ENCODE data around the gene ADAM10.
"Not testable (repeated sequence)": the region's sequence is repeated elsewhere in the genome, so short reads cannot be mapped to it uniquely, and the experiment has no call there.

Gene ADAM10

DNA sequence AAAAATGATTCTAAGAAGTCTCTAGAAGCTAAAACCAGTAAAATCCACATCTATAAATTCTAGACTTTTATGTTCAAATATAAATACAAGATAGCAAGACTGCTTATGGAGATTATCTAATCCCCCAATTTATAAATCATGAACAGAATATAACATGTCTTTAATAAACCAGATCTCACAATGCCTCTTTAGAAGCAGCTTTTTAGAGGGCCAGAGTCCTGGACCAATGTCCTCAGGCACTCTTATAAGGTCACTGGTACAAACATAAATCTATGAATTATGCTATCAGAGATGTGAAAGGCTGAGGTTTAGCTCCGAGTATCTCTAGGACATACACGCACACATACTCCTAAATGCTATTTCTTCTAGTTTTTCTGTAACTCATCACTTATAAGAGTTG, 78.3 kb downstream of the ADAM10 start:
- DNase-seq (ENCODE audit: low spot score) = no peak

DNA sequence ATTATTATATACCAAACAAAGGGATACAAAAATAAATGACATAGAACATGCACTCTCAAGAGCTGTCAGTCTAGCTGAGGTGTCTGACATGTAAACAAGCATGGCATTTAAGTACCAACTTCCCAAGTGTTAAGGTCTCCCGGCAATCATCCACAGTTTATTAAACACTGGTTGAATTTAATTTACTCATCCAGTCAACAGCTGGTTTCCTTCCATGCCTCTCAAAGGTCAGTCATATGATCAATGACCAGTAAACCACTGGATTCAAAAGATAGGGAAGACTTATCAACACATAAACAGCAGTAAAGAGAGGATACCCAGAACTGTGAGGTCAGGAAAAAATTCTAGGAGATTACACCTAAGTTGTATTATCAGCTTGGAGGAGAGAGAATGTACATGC, 80.4 kb downstream of the ADAM10 start:
- DNase-seq (ENCODE audit: low spot score) = no peak

DNA sequence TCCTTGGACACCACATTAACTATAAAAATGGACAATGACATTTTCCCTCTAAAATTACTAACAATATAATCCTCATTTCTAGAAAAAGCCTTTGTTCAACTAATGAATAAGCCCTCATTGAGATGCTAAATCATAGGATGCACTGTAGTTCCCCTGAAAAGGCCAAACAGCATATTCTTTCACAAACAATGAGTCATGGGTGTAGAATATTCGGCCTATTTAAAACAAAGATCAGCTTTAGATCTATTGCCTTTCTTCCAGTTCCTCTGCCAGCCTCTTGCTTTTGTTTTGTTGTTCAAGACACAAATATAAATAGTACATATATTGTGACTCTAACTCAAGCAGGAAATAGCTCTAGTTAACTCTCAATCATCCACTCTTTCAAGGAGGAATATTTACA, 82.5 kb downstream of the ADAM10 start:
- DNase-seq (ENCODE audit: low spot score) = no peak

DNA sequence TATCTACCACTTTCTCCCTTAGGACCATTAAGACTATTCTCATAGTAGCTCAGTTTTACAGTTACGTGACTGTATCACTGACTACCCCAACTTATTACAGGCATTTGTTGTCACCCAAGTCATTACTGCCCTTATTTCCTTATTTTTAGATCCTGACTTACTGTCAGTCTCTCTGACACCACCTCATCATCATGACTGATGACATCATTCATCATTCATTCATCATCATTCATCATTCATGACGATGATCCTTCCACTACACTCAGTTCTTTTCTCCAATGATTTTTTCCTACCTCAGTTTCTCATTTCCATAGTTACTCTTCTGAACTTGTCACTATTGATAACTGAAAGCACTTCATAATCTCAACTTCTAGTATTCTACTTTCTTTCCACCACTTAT, 83.8 kb downstream of the ADAM10 start:
- DNase-seq (ENCODE audit: low spot score) = no peak

DNA sequence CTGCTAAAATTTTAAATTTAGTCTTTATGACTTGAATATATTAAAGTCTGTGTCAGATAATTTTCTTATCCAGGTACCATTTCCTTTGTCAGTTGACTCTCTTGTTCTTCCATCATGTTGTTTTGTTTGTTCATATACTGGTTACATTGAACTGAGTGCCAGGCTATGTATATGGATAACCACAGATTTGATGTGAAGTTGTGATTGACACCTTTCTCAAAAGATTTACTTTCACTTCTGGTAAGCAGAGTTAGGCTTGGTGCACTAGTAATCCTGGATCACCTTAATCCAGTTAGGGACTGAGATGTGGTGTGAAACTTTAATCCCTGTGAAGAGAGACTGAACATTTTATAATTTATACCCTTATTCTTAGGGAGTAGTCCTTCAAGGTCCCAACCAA, 99.4 kb downstream of the ADAM10 start:
- DNase-seq (ENCODE audit: low spot score) = no peak

DNA sequence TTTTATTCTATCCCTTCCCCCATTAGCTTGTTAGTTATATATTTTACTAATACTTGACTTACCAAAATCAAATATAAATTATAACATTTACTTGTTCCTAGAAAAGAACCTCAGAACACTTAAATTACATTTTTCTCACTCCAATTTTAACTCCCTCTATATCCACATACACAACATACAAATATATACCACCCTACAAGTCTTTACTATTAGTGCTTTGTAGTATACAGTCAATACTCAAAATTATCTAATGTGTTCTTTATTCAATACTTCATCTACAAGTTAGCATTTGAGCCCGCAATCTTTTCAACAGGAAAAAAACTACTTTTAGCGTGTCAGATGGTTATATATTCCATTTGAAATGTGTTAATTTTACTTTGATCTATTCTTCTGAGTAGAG, 100.3 kb downstream of the ADAM10 start:
- DNase-seq (ENCODE audit: low spot score) = no peak

DNA sequence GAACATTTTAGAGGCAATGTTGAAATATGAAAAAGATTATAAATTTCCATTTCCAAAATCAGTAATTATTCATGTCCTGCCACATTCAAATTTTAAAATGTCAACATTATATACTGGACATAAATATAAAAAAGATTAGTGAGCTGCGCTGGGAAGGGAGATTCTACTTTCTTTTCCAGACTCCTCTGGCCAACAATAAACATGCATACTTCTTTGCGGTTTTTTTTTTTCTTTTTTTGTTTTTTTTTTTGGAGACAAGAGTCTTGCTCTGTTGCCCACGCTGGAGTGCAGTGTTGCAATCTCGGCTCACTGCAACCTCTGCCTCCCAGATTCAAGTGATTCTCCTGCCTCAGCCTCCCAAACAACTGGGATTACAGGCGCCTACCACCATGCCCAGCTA, 105.5 kb downstream of the ADAM10 start:
- no peak for DNase-seq (ENCODE audit: low spot score)

DNA sequence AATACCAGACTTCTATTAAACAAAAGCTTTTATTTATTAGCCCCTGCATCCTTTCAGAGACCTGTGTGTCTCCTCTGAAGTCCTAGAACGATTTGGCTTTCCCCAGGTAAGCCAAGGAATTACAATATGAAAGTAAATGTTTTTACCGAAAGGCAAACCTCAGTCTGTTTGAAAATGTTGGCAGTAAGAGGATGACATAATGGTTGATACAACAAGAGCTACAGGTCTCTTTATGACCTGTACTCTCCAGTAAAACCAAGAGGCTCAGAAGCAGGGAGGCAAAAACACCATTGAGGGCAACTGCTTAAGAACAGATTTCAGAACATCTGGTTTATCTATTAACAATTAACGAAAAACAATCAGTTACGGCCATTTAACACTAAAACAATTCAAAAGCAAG, 107.8 kb downstream of the ADAM10 start:
- DNase-seq (ENCODE audit: low spot score) = no peak

DNA sequence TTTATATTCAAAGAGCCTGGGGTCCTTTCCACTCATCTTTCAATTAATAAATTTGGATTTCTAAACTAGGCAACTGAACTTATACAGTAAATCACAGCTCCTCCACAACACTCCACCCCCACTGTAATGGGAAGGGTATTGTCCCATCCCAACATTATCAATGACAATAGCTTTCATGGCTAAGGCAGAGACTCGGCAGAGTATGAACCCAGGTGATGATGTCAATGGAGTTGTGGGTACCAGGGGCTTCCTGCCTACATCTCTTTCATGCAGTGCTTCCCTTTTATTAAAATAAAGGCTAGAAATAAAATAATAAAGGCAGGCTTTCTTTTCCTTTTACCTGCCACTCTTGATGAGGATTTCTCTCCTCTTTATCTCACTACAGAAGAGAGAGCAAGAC, 109.5 kb downstream of the ADAM10 start:
- no peak for DNase-seq (ENCODE audit: low spot score)

DNA sequence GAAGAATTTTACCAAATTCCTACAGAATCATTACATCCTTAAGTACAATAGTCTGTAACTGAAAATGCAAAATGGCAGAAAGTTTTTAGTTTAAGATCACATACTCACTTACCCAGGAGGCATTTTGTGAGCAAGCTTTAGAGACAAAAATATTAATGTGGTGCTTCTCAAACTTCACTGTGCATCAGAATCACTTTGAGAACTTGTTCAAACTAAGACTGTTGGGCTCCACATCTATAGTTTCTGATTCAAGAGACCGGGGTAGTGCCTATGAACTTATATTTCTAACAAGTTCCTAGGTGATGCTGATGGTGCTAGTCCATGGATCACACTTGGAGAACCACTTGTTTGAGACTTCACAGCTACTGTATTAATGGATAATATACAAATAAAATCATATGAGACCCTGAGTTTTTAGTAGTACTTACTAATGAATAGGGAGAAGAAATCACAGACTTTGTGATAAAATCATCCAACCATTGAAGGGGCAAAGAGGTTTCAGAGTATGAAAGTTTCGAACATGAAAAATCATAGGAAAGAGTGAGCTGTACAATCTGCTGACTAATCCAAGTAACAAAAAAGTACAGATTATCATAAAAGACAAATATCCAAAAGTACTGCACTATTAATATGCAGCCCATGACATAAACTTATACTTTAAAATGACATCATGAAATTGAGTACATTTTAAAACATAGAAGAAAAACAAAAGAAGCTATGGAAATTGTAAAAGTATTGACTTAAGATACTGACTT, 110.3 kb downstream of the ADAM10 start:
- no peak for DNase-seq (ENCODE audit: low spot score)

DNA sequence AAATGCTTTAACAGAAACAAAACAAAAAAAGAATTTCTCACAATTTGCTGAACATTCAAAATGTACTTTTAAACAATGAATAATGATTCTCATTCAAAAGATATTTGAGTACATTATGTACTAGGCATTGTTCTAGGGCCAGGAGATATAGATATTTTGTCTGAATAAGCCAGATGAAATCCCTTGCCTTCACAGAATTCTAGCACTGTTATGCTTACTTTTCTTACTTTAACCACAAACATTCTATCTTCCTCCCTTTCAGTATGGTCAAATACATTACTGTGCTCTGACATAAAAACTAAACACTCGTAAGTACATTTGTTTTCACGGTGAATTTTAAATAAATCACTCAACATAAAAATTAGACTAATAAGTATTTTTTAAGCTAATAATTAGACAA, 116.7 kb downstream of the ADAM10 start:
- DNase-seq (ENCODE audit: low spot score) = no peak

DNA sequence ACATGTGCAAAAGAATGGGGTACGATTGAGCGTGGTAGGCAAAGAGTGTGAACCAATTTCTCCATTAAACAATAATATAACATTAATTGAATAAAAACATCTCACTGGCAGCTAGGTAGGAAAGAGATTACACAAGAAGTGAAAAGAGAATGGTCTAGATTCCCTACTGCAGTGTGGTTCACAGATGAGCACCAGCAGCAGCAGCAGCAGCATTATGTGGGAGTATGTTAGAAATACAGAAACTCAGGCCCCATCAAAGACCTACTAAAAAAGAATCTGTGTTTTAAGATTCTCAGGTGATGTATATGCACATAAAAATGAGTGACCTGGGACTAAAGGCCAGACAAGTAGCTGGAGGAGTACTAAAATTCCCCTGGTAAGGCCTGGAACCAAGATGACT, 118.2 kb downstream of the ADAM10 start:
- no peak for DNase-seq (ENCODE audit: low spot score)

DNA sequence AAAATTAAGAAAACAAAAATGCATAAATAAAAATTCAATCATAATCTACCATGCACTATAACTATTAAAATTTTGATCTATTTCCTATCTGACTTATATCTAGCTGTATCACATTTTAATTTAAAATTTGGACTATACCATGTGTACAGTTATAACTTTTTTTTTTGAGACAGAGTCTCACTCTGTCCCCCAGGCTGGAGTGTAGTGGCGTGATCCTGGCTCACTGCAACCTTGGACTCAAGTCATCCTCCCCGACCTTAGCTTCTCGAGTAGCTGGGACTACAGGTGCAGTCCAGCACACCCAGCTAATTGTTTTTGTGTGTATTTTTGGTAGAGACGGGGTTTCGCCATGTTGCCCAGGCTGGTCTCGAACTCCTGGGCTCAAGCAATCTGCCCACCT, 119.9 kb downstream of the ADAM10 start:
- no peak for DNase-seq (ENCODE audit: low spot score)

DNA sequence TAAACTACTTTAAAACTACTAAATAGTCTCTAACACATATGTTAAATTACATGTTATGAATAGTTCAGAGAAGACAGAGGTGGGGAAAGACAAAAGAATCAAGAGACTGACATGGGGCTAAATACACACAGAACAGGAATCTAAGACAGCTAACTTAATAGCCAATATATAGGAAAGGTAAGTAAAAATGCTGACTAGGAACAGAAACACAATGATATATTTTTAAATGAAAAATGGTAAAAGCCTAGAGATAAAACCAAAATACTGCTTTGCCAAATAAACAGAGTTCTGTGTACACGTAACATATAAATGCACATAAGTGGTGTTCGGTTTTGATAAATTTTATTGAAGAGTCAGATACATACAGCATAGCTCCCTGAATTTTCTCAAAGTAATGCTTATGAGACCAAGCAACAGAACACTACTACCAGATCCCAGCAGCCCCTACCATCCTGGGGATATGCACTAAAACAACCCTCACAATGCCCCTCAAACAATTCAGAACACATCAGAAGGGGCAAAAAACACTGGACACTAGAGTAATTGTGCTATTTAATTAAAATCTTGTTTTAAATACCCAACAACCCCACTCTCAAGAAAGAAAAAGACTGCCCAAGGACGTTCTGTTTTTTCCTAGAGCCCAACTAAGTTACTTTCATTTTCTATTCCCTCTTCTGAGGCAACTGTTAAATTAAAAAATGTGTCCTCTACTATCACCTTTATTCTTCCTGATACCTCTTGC, 121.1 kb downstream of the ADAM10 start:
- DNase-seq (ENCODE audit: low spot score) = no peak

DNA sequence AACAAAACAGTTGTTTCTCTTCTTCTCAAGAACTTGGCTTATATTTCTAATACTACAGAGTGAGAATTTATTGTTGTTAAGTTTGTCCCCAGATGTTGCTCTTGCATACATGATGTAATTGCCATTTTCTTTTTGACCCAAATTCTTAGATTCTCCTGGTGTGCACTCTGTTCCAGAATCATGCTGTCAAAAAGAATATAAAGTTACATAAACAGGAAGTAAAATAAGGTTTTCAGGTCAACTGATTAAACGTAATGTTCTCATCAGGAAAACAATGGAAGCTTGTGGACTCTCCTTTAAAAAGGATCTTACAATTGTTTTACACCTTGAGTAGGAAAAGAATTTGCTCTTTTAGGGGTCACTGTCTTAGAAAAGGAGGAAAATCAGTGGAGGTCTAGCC, 121.8 kb downstream of the ADAM10 start:
- no peak for DNase-seq (ENCODE audit: low spot score)

DNA sequence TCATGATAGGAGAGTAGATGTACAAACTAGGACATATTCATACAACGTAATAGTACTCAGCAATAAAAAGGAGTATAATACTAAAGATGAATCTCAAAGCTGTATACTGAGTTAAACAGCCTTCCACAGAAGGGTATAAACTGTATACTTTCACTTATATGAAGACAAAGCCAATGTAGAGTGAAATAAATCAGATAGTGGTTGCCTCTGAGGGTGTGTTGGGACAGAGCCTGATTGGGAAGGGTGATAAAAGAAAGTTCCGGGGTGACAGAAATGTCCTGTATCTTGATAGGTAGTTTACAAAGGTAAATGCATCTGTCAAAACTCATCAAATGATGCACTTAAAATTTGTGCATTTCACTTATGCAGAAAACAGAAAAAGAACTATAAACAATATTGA, 122.5 kb downstream of the ADAM10 start:
- no peak for DNase-seq (ENCODE audit: low spot score)

DNA sequence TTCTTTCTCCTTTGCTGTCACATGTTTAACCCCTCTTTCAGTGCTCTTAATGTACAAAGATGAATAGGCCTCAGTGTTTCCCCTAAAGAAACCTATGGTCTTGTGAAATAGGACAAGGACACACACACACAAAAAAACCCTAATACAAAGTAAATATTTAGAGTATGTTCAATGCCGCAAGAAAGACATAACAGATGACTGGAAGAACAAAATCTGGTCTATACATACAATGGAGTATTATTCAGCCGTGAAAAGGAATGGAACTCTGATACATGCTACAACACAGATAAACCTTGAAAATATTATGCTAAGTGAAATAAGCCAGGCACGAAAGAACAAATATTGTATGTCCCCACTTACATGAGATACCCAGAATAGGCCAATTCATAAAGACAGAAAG, 123.1 kb downstream of the ADAM10 start:
- no peak for DNase-seq (ENCODE audit: low spot score)

DNA sequence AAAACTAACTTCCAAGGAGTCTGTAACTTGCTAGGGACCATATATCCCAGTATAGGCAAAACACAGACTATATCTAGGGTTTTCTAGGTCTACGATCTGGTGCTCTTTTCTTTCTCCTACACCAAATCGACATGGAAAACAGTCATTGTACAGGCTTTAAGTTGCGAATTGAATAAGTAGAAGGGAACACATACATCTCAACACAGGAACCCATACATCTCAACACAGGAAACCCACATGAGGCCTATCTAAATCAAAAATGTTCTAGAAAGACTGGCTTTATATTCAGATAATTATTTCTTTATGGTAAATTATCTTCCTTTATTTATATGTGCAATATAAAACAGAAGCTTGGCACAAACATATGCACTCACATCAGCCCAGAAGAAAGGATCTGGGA, 126.6 kb downstream of the ADAM10 start:
- no peak for DNase-seq (ENCODE audit: low spot score)

DNA sequence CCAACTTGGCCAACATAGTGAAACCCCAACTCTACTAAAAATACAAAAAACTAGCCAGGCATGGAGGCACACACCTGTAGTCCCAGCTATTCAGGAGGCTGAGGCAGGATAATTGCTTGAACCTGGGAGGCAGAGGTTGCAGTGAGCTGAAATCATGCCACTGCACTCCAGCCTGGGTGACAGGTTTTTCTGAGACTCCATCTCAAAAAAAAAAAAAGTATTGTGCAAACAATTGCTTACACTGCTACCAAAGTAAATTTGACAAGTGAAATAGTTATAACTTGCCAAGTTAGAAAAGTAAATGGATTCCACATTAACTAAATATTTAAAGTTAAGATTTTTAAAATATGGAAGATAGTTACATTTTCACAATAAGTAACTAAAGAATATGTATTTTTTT, 129.2 kb downstream of the ADAM10 start:
- DNase-seq (ENCODE audit: low spot score) = not testable (repeated sequence)

DNA sequence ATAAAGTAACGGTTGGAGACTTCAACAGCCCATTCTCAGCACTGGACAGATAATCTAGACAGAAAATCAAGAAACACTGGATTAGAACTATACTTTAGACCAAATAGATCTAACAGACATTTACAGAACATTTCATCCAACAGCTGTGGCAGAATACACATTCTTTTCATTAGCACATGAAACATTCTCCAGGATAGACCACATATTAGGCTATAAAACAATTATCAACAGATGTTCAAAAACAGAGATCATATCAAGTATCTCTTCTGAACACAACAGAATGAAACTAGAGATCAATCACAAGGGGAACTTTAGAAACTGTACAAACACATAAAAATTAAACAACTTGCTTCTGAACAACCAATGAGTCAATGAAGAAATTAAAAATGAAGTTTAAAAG, 133.3 kb downstream of the ADAM10 start:
- no peak for DNase-seq (ENCODE audit: low spot score)

DNA sequence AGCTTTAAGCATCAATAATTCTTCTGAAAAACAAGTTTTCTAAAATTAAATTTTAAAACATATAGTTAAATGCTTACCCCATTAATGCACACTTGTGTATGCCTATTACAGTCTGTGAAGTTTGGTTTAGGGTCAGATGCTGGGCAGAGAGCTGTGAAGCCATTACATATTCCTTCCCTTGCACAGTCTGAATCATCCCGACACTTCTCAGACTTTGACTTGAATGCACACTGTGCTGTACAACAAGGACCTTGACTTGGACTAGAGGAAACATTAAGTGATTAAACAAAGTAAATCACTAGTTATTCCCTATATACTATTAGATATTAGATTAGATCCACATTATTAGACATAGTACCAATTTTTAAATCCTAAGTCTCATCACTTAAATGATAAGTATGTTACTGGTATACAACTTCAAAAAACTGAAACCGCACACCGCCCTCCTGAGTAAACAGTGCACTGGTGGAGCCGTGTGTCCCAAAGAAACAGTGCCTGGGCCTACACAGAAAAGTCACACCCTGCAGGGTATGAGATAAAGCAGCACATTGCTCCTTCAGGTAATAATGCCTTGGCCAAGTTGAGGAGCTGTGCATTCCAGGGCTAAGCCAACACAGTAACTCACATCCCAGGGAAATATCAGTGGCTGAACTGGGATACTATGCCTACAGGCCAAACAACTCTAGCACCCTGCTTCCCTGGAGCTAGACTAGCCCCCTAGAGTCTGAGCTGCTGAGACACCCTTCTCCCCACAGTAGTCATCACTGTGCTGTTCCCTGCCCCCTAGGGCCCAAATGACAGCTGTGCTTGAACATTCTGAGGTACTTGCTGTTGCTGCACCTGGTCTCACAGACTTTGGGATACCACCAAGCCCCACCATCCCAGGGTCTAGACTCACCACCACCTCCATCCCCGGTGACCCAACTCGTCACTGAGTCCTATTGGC, 137.5 kb downstream of the ADAM10 start:
- DNase-seq (ENCODE audit: low spot score) = no peak

DNA sequence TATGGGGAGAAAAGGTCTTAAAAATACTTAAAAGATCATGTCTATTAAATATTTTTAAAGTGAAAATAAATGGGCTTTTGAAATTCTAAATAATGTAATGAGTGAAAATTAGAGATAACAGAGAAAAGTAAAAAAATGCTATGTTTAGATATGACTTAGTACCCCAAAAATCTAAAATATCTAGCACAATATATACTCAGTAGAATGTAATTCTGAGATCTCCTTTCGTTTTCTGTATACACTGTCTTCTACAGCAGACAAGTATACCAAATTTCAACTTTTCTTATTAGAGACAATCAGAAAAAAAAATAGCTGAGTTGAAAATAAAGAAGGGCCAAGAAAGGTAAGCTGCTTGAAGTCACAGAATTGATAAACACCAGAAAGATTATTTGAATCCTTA, 140.8 kb downstream of the ADAM10 start:
- DNase-seq (ENCODE audit: low spot score) = no peak

DNA sequence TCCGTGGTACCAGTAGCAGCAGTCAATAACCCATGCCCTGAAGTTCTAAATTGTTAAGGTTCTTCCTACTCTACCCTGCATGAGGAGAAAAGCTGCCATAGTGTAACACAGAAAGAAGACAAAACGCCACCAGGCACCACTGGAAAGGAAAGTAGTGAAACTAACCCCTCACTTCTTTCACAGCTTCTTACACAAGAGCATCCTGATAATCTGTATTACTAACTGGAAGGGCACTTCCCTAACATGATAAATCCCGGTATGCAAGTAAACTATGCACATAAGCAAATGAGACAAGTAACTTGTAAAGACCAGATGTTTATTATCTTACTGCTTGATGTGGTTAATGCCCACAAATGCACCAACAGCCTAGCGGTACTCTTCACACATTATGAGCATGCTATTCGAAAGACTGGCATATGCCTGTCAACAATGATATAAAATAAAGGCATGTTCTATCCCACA, 141.3 kb downstream of the ADAM10 start:
- DNase-seq (ENCODE audit: low spot score) = no peak

Measured in ecto neural progenitor cell (in vitro differentiated cells).